Right lobe of liver (tissue), 4 donors: ENCODE results near the gene TSPAN9.

Experiments
- CTCF ChIP-seq, 4 donors: fragments of 200-600 bp in 3 of 4; fragments of 450-650 bp in 1 of 4; IDR thresholded peaks; one replicate each; pipeline versions ENCODE4 v1.5.1 to v1.8.0; 2016 to 2022; ENCODE audit warnings: antibody characterized with exemption in 4 of 4, mild to moderate bottlenecking in 2 of 4
- POLR2A ChIP-seq: fragments of 450-650 bp; IDR thresholded peaks from one replicate; pipeline ENCODE4 v1.6.1; 2017; ENCODE audit warnings: antibody characterized with exemption, mild to moderate bottlenecking
- donor health status: DM: no; HTN: no; CAD: no.
- donor health status: DM: no; HTN: no; CAD: no.
- donor health status: DM: no; HTN: yes; CAD: no.

DNA sequence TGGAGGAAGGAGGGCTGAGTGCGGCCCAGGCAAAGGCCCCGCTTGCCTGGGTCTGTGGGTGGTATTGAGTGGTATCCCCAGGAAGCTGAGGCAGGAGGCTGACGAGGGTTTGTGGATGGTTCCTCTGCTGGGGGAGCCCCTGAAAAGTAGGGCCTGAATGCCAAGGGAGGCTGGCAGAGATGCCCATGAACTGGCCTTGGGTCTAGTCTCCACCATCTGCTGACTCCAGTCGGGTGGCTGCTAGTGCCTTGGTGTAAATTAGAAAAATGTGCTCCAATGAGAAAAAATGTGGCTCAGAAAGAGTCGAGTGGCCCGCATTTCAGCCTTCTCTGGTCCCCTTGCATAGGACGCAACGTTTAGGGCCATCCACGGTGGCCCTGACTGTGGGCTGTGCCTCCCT is 232.6 kb downstream of the TSPAN9 start:
- TF ChIP-seq CTCF (IDR thresholded peaks at IDR 0.05): no peak
- TF ChIP-seq POLR2A: no peak
